NCI-H1105 treated with DMSO at 0.1 percent for 48 hours (cell line): ENCODE results near the gene PIP5K1B.

Experiments used
- DNase-seq: peaks from one replicate; lab custom pipeline; 2025; lab: John Stamatoyannopoulos, UW

The PIP5K1B gene

GRCh38 chr9:68708513-68708912, 3.5 kb downstream of the PIP5K1B start:
- no peak for DNase-seq

GRCh38 chr9:68709291-68710110, 4.5 kb downstream of the PIP5K1B start:
- DNase-seq, result no peak

- no peak for DNase-seq
Measured at GRCh38 chr9:68710111-68710471, 5.1 kb downstream of the PIP5K1B start.

GRCh38 chr9:68711281-68711680, 6.2 kb downstream of the PIP5K1B start:
- peak; percentile 76 for DNase-seq

GRCh38 chr9:68711932-68712331, 6.9 kb downstream of the PIP5K1B start:
- no peak for DNase-seq

- no peak for DNase-seq
Measured at GRCh38 chr9:68714416-68715180, 9.6 kb downstream of the PIP5K1B start.

- DNase-seq, result no peak
Measured at GRCh38 chr9:68715181-68715456, 10.1 kb downstream of the PIP5K1B start.

- DNase-seq, result no peak
Measured at GRCh38 chr9:68717552-68718443, 12.8 kb downstream of the PIP5K1B start.

GRCh38 chr9:68719847-68720246, 14.8 kb downstream of the PIP5K1B start:
- DNase-seq, result no peak

- no peak for DNase-seq
Measured at GRCh38 chr9:68720656-68721313, 15.7 kb downstream of the PIP5K1B start.

GRCh38 chr9:68721666-68722330, 16.8 kb downstream of the PIP5K1B start:
- no peak for DNase-seq

- DNase-seq, result no peak
Measured at GRCh38 chr9:68725070-68725469, 20.0 kb downstream of the PIP5K1B start.

- DNase-seq, result no peak
Measured at GRCh38 chr9:68726489-68726888, 21.4 kb downstream of the PIP5K1B start.

- no peak for DNase-seq
Measured at GRCh38 chr9:68727636-68728035, 22.6 kb downstream of the PIP5K1B start.

GRCh38 chr9:68728731-68729130, 23.7 kb downstream of the PIP5K1B start:
- DNase-seq, result no peak

- no peak for DNase-seq
Measured at GRCh38 chr9:68730570-68731235, 25.7 kb downstream of the PIP5K1B start.

- no peak for DNase-seq
Measured at GRCh38 chr9:68731857-68732256, 26.8 kb downstream of the PIP5K1B start.

- DNase-seq, result no peak
Measured at GRCh38 chr9:68732405-68733020, 27.5 kb downstream of the PIP5K1B start.

- DNase-seq, result no peak
Measured at GRCh38 chr9:68733021-68733405, 28.0 kb downstream of the PIP5K1B start.

- DNase-seq, result no peak
Measured at GRCh38 chr9:68738358-68738757, 33.3 kb downstream of the PIP5K1B start.
